Sigmoid colon (tissue), 7 donors: Measurements from ENCODE around the gene SLC37A3. TPM values are rescaled to one million over a fixed set of nuclear protein-coding genes. Genes with fewer than 3 reads are reported as not detected.
"Not testable (repeated sequence)": the region's sequence is repeated elsewhere in the genome, so short reads cannot be mapped to it uniquely, and the experiment has no call there.

ENCODE experiments used
- DNase-seq: peaks from one replicate; pipeline ENCODE4 v3.0.0-alpha.2; 2019
- H3K27ac ChIP-seq, 4 donors: fragments of 200-600 bp; sonication (generic); one replicate each; pipeline ENCODE4 v1.5.1; 2016 to 2019; ENCODE audit warnings: mild to moderate bottlenecking in 1 of 4
- H3K27me3 ChIP-seq, 3 donors: fragments of 200-600 bp; sonication (generic); one replicate each; pipeline ENCODE4 v1.5.1; 2019; ENCODE audit warnings: mild to moderate bottlenecking in 1 of 3
- H3K36me3 ChIP-seq, 4 donors: fragments of 200-600 bp; sonication (generic); one replicate each; pipeline ENCODE4 v1.5.1; 2016 to 2019
- H3K4me1 ChIP-seq, 4 donors: fragments of 200-600 bp; sonication (generic); one replicate each; pipeline ENCODE4 v1.5.1; 2017 to 2019
- H3K4me3 ChIP-seq, 4 donors: fragments of 200-600 bp; sonication (generic); one replicate each; pipeline ENCODE4 v1.5.1; 2017 to 2019; ENCODE audit warnings: mild to moderate bottlenecking in 2 of 4, moderate library complexity in 1 of 4
- H3K9me3 ChIP-seq, 4 donors: fragments of 200-600 bp in 3 of 4; sonication (generic) in 3 of 4; one replicate each; pipeline versions ENCODE4 v1.5.1 to v1.6.1; 2013 to 2019
- CTCF ChIP-seq, 4 experiments: fragments of 450-650 bp in 3 of 4; fragments of 200-600 bp in 1 of 4; IDR thresholded peaks; one replicate each; pipeline ENCODE4 v1.5.1; 2016 to 2019; ENCODE audit warnings: antibody characterized with exemption in 4 of 4, mild to moderate bottlenecking in 3 of 4, moderate library complexity in 2 of 4
- EP300 ChIP-seq, 4 donors: sonication (generic); formaldehyde crosslinking; IDR thresholded peaks; one replicate each; pipeline ENCODE4 v1.6.1; 2017; ENCODE audit warnings: antibody characterized with exemption in 4 of 4
- POLR2A ChIP-seq, 2 donors: fragments of 450-650 bp; IDR thresholded peaks; one replicate each; pipeline ENCODE4 v1.6.1; 2016; ENCODE audit warnings: antibody characterized with exemption in 2 of 2, mild to moderate bottlenecking in 2 of 2, moderate library complexity in 2 of 2
- POLR2AphosphoS5 ChIP-seq, 4 donors: sonication (generic); formaldehyde crosslinking; IDR thresholded peaks; one replicate each; pipeline ENCODE4 v1.6.1; 2017; ENCODE audit warnings: antibody characterized with exemption in 4 of 4
- WGBS, 2 donors: extraction: QIAGEN DNeasy Blood & Tissue Kit; methylation state at CpG; one replicate each; pipeline ENCODE4 v1.1.7; 2013; 5-methylcytosine and 5-hydroxymethylcytosine counted together
- intact Hi-C: fragments of 100-400 bp; cut with DNase I; formaldehyde crosslinking; loops from one replicate; pipeline ENCODE4 v1.15.1; 2023
- polyA plus RNA-seq, 3 donors: library from polyadenylated mRNA; stranded (reverse); fragments of 200-250 nt; gene quantifications; one replicate each; pipeline ENCODE4 v1.2.3, GENCODE V29; 2013
- total RNA-seq, 4 donors: library from RNA; depleted of rRNA; stranded (reverse); fragments of >200 nt; gene quantifications; one replicate each; pipeline ENCODE4 v1.1.0, GENCODE V29; 2016
- donor health status: healthy with polysubstance abuse.
- donor health status: Bipolar disorder and iron deficiency.
- donor health status: healthy.

Gene SLC37A3
- total and polyA plus RNA-seq, 7 donors: 12.3 to 109 (median 54.6) TPM

GRCh38 chr7:140324714-140325113 is 73.6 kb downstream of the SLC37A3 start:
- Histone ChIP-seq H3K36me3 (no peaks in the 10 kb centered on the region), H3K27me3 (no peaks in the 10 kb centered on the region), H3K4me3 (no peak overlapping the region), H3K27ac (peak overlapping the region in 1 of 4 donors; percentile 60), H3K9me3 (no peaks in the 10 kb centered on the region), H3K4me1 (peaks cover 0 to 38% (median 24%) of the 10 kb centered on the region in 4 donors)
- whole genome bisulfite sequencing, 2 donors: 87 to 94% methylated on average over 2 of the region's 2 CpGs
- TF ChIP-seq EP300 (IDR thresholded peaks at IDR 0.05) (no peak), CTCF (IDR thresholded peaks at IDR 0.05) (no peak), POLR2AphosphoS5 (IDR thresholded peaks at IDR 0.05) (no peak), POLR2A (IDR thresholded peaks at IDR 0.05) (no peak)
- DNase-seq: no peak
- intact Hi-C loops: loop anchor here (10.0 kb wide), 1 partner anchor 550 kb away; the partner anchor contains the start of gene HIPK2

- TF ChIP-seq EP300 (IDR thresholded peaks at IDR 0.05): no peak
- no peak for TF ChIP-seq POLR2AphosphoS5 (IDR thresholded peaks at IDR 0.05)
- TF ChIP-seq CTCF (IDR thresholded peaks at IDR 0.05): no peak
- TF ChIP-seq POLR2A (IDR thresholded peaks at IDR 0.05): no peak
- H3K9me3 ChIP-seq: no peaks in the 10 kb centered on the region
- no peaks in the 10 kb centered on the region for H3K36me3 ChIP-seq
- intact Hi-C loops: loop anchor here (10.0 kb wide), 1 partner anchor 548 kb away; the partner anchor contains the start of gene HIPK2
- no peak for DNase-seq
- H3K4me3 ChIP-seq: no peak overlapping the region
- H3K4me1 ChIP-seq: peaks cover 0 to 38% (median 24%) of the 10 kb centered on the region in 4 donors
- peak overlapping the region in 3 of 4 donors; percentile 4 to 43 (median 25) for H3K27ac ChIP-seq
- H3K27me3 ChIP-seq: no peaks in the 10 kb centered on the region
- WGBS, 2 donors: 77 to 83% methylated on average over 6 of the region's 6 CpGs
Observed at GRCh38 chr7:140322759-140323158, 75.6 kb downstream of the SLC37A3 start.

- intact Hi-C loops: loop anchor here (10.0 kb wide), 1 partner anchor 545 kb away; the partner anchor contains the start of gene HIPK2
- H3K27me3 ChIP-seq, H3K36me3 ChIP-seq, H3K4me3 ChIP-seq, H3K27ac ChIP-seq, H3K9me3 ChIP-seq, DNase-seq: not testable (repeated sequence)
- 77 to 85% methylated on average over 4 of the region's 4 CpGs for WGBS, 2 donors
- H3K4me1 ChIP-seq: peaks cover 0 to 39% (median 29%) of the 10 kb centered on the region in 4 donors
Observed at GRCh38 chr7:140320078-140320477, 78.3 kb downstream of the SLC37A3 start.

- intact Hi-C loops: loop anchor here (2.0 kb wide), 1 partner anchor 141 kb away; the partner anchor contains the start of gene KDM7A
- WGBS, 2 donors: 93 to 95% methylated on average over 7 of the region's 7 CpGs
Observed at GRCh38 chr7:140317999-140318398, 80.3 kb downstream of the SLC37A3 start.

GRCh38 chr7:140317597-140317996 is 80.7 kb downstream of the SLC37A3 start:
- Histone ChIP-seq H3K4me3 (no peak overlapping the region), H3K9me3 (no peaks in the 10 kb centered on the region), H3K27ac (no peak overlapping the region), H3K27me3 (no peaks in the 10 kb centered on the region), H3K4me1 (peaks cover 0 to 33% (median 30%) of the 10 kb centered on the region in 4 donors), H3K36me3 (no peaks in the 10 kb centered on the region)
- WGBS, 2 donors: 80 to 93% methylated on average over 4 of the region's 4 CpGs
- no peak for TF ChIP-seq POLR2A (IDR thresholded peaks at IDR 0.05)
- TF ChIP-seq POLR2AphosphoS5 (IDR thresholded peaks at IDR 0.05): no peak
- no peak for TF ChIP-seq EP300 (IDR thresholded peaks at IDR 0.05)
- no peak for TF ChIP-seq CTCF (IDR thresholded peaks at IDR 0.05)
- intact Hi-C loops: loop anchor here (2.0 kb wide), 1 partner anchor 141 kb away; the partner anchor contains the start of gene KDM7A
- DNase-seq: no peak

More at GRCh38 chr7:140317999-140318398, 80.3 kb downstream of the SLC37A3 start:
- Histone ChIP-seq H3K9me3 (no peaks in the 10 kb centered on the region), H3K36me3 (no peaks in the 10 kb centered on the region), H3K4me1 (peaks cover 0 to 37% (median 33%) of the 10 kb centered on the region in 4 donors), H3K27me3 (no peaks in the 10 kb centered on the region), H3K4me3 (no peak overlapping the region), H3K27ac (no peak overlapping the region)
- no peak for TF ChIP-seq POLR2A (IDR thresholded peaks at IDR 0.05)
- no peak for TF ChIP-seq CTCF (IDR thresholded peaks at IDR 0.05)
- TF ChIP-seq POLR2AphosphoS5 (IDR thresholded peaks at IDR 0.05): no peak
- no peak for TF ChIP-seq EP300 (IDR thresholded peaks at IDR 0.05)
- DNase-seq: no peak
